Measurements from ENCODE around the gene MPST. TPM values are rescaled to one million over a fixed set of nuclear protein-coding genes. Genes with fewer than 3 reads are reported as not detected.

Gene MPST
- polyA plus RNA-seq, 1 donor (not counting 4 experiments of a cell fraction or from before 2014, with no cell fraction given): 23.5 TPM

DNA sequence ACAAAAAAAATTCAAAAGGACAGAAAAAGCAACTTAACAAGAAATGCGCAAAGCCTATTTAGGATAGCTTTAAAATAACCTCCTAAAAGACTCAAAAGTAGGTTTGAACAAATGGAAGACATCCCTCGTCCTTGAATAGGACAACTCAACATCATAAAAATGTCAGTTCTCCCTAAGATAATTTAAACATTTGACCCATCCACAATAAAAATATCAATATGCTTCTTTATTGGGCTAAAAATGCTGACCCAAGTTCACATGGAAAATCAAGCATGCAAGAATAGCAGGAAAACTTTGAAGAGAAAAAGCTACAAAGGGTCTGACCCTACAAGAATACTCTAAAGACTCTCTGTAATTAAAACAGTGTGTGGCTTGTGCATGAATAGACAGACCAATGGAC lies 19.9 kb downstream of the MPST start:
- no peak overlapping the region for H3K27ac ChIP-seq (ENCODE audit: control insufficient read depth, insufficient read depth, low read length)
- no peak overlapping the region for H2AFZ ChIP-seq (ENCODE audit: control insufficient read depth, low read length)
- no peaks in the 10 kb centered on the region for H3K36me3 ChIP-seq (ENCODE audit: control insufficient read depth in 2 of 2, extremely low read depth in 1 of 2, insufficient read depth in 2 of 2, low read length in 2 of 2)
- H3K9ac ChIP-seq (ENCODE audit: control insufficient read depth, extremely low read depth, insufficient read depth, low read length): no peak overlapping the region
- H3K9me3 ChIP-seq (ENCODE audit: control insufficient read depth, low read depth, low read length): no peaks in the 10 kb centered on the region
- H3K4me2 ChIP-seq (ENCODE audit: control insufficient read depth, extremely low read depth, insufficient read depth, low read depth, low read length): no peak overlapping the region
- H3K4me1 ChIP-seq (ENCODE audit: control insufficient read depth, extremely low read depth, insufficient read depth, low read length): peaks cover 4% of the 10 kb centered on the region
- dilution Hi-C loops (cut with MboI; ENCODE audit: extremely low pct_ligation_motif_present, low sequenced_read_pairs): no loop called here
- H3K27me3 ChIP-seq (ENCODE audit: control insufficient read depth, extremely low read depth, insufficient read depth, low read length): no peaks in the 10 kb centered on the region
- DNase-seq (ENCODE audit: low read depth, low spot score) (no peak), FAIRE-seq (no peak)
- no peak overlapping the region for H3K4me3 ChIP-seq (ENCODE audit: control insufficient read depth in 2 of 3, extremely low read depth in 1 of 3, insufficient read depth in 2 of 3, low read depth in 1 of 3, low read length in 3 of 3)
- TF ChIP-seq, protein P1, sequence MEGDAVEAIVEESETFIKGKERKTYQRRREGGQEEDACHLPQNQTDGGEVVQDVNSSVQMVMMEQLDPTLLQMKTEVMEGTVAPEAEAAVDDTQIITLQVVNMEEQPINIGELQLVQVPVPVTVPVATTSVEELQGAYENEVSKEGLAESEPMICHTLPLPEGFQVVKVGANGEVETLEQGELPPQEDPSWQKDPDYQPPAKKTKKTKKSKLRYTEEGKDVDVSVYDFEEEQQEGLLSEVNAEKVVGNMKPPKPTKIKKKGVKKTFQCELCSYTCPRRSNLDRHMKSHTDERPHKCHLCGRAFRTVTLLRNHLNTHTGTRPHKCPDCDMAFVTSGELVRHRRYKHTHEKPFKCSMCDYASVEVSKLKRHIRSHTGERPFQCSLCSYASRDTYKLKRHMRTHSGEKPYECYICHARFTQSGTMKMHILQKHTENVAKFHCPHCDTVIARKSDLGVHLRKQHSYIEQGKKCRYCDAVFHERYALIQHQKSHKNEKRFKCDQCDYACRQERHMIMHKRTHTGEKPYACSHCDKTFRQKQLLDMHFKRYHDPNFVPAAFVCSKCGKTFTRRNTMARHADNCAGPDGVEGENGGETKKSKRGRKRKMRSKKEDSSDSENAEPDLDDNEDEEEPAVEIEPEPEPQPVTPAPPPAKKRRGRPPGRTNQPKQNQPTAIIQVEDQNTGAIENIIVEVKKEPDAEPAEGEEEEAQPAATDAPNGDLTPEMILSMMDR (optimal IDR thresholded peaks at IDR 0.05 in 1 of 3, IDR thresholded peaks at IDR 0.05 in 1 of 3, conservative IDR thresholded peaks at IDR 0.05 in 1 of 3; ENCODE audit: extremely low read depth in 1 of 3, insufficient read depth in 2 of 3, low read length in 3 of 3): no peak
- no peak for TF ChIP-seq EZH2 (IDR thresholded peaks at IDR 0.05; ENCODE audit: low read length)
- no peaks in the 10 kb centered on the region for H3K79me2 ChIP-seq (ENCODE audit: control insufficient read depth, insufficient read depth, low read length)
- H4K20me1 ChIP-seq (ENCODE audit: control insufficient read depth, extremely low read depth, insufficient read depth, low read length): no peaks in the 10 kb centered on the region
- no peaks in the 10 kb centered on the region for H3K9me1 ChIP-seq (ENCODE audit: control insufficient read depth, extremely low read depth, insufficient read depth, low read length)

DNA sequence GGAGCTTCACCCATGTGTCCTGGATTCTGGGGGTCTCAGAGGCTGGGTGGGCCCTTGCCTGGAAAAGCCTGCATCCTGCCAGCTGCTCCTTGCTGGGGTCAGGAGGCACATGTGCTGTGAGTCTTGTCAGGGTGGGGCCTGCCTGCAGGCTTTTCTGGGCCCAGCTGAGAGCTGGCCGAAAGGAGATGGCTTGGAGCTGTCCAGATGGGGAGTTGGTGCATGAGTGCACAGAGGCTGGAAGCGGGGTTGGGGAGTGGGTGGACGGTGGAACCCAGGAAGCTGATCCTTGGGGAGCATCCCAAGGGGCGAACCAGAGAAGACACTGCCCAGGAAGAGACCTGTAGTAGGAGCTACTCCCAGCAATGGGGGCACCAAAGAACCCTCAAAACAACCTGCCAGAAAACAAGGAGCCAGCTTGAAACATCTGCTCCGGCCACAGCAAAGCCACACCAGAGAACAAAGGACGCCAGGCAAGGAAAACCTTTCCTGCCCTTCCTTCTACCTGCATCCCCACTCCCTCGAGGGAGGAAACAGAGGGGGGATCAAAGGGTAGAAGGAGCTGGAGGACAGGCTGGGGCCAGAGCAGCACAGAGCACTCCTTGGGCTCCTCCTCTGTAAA lies 23.8 kb downstream of the MPST start:
- peaks cover 8% of the 10 kb centered on the region for H3K4me1 ChIP-seq (ENCODE audit: control insufficient read depth, extremely low read depth, insufficient read depth, low read length)
- H2AFZ ChIP-seq (ENCODE audit: control insufficient read depth, low read length): no peak overlapping the region
- no peaks in the 10 kb centered on the region for H3K79me2 ChIP-seq (ENCODE audit: control insufficient read depth, insufficient read depth, low read length)
- DNase-seq (ENCODE audit: low read depth, low spot score) (no peak), FAIRE-seq (no peak)
- no peak for TF ChIP-seq EZH2 (IDR thresholded peaks at IDR 0.05; ENCODE audit: low read length)
- TF ChIP-seq, protein P1 (optimal IDR thresholded peaks at IDR 0.05 in 1 of 3, IDR thresholded peaks at IDR 0.05 in 1 of 3, conservative IDR thresholded peaks at IDR 0.05 in 1 of 3; ENCODE audit: extremely low read depth in 1 of 3, insufficient read depth in 2 of 3, low read length in 3 of 3): no peak
- H3K9me1 ChIP-seq (ENCODE audit: control insufficient read depth, extremely low read depth, insufficient read depth, low read length): no peaks in the 10 kb centered on the region
- no peak overlapping the region for H3K27ac ChIP-seq (ENCODE audit: control insufficient read depth, insufficient read depth, low read length)
- dilution Hi-C loops (cut with MboI; ENCODE audit: extremely low pct_ligation_motif_present, low sequenced_read_pairs): no loop called here
- no peak overlapping the region for H3K9ac ChIP-seq (ENCODE audit: control insufficient read depth, extremely low read depth, insufficient read depth, low read length)
- no peaks in the 10 kb centered on the region for H3K27me3 ChIP-seq (ENCODE audit: control insufficient read depth, extremely low read depth, insufficient read depth, low read length)
- H3K4me2 ChIP-seq (ENCODE audit: control insufficient read depth, extremely low read depth, insufficient read depth, low read depth, low read length): no peak overlapping the region
- H3K4me3 ChIP-seq (ENCODE audit: control insufficient read depth in 2 of 3, extremely low read depth in 1 of 3, insufficient read depth in 2 of 3, low read depth in 1 of 3, low read length in 3 of 3): no peak overlapping the region
- H4K20me1 ChIP-seq (ENCODE audit: control insufficient read depth, extremely low read depth, insufficient read depth, low read length): no peaks in the 10 kb centered on the region
- no peaks in the 10 kb centered on the region for H3K9me3 ChIP-seq (ENCODE audit: control insufficient read depth, low read depth, low read length)
- H3K36me3 ChIP-seq (ENCODE audit: control insufficient read depth in 2 of 2, extremely low read depth in 1 of 2, insufficient read depth in 2 of 2, low read length in 2 of 2): no peaks in the 10 kb centered on the region

Measured in keratinocyte (primary cell).